NB4 (cell line): ENCODE data around the gene IL22RA2.

Experiments
- CTCF ChIP-seq: IDR thresholded peaks from one replicate; pipeline ENCODE4 v1.5.1; 2012; ENCODE audit warnings: low read depth, low read length
- MAX ChIP-seq: IDR thresholded peaks from 2 replicates; pipeline ENCODE4 v1.6.1; 2011; ENCODE audit warnings: low read depth, low read length
- MYC ChIP-seq: IDR thresholded peaks from 2 replicates; pipeline ENCODE4 v1.6.1; 2011; ENCODE audit warnings: low read depth, low read length
- POLR2A ChIP-seq: IDR thresholded peaks from 2 replicates; pipeline ENCODE4 v1.6.1; 2011; ENCODE audit warnings: mild to moderate bottlenecking; ENCODE audit not compliant: insufficient read length; ENCODE audit errors: extremely low read depth

GRCh38 chr6:137162692-137163306 lies 10.6 kb downstream of the IL22RA2 start:
- TF ChIP-seq CTCF, result no peak
- no peak for TF ChIP-seq POLR2A
- TF ChIP-seq MAX, result no peak
- no peak for TF ChIP-seq MYC
